T1000 (cell line): ENCODE measurements around the gene FGF1.
A peak's percentile ranks its signal among the peaks of the same experiment; 100 is the strongest.
"Not testable (repeated sequence)": the region's sequence is repeated elsewhere in the genome, so short reads cannot be mapped to it uniquely, and the experiment has no call there.

Experiments
- DNase-seq: peaks from one replicate; lab custom pipeline; 2025; ENCODE audit warnings: mixed read lengths; lab: John Stamatoyannopoulos, UW

Gene FGF1

GRCh38 chr5:142671266-142671665, 14.6 kb downstream of the FGF1 start:
- DNase-seq, result no peak

- DNase-seq, result no peak
Observed at GRCh38 chr5:142670804-142671203, 15.1 kb downstream of the FGF1 start.

GRCh38 chr5:142669477-142669876, 16.4 kb downstream of the FGF1 start:
- no peak for DNase-seq

GRCh38 chr5:142668336-142668735, 17.6 kb downstream of the FGF1 start:
- DNase-seq, result no peak

- no peak for DNase-seq
Observed at GRCh38 chr5:142667831-142668230, 18.1 kb downstream of the FGF1 start.

- no peak for DNase-seq
Observed at GRCh38 chr5:142664636-142665035, 21.3 kb downstream of the FGF1 start.

- no peak for DNase-seq
Observed at GRCh38 chr5:142664067-142664466, 21.8 kb downstream of the FGF1 start.

- DNase-seq, result no peak
Observed at GRCh38 chr5:142663246-142663645, 22.6 kb downstream of the FGF1 start.

- DNase-seq, result no peak
Observed at GRCh38 chr5:142661957-142662356, 23.9 kb downstream of the FGF1 start.

GRCh38 chr5:142661143-142661542, 24.7 kb downstream of the FGF1 start:
- DNase-seq, result no peak

GRCh38 chr5:142660731-142661130, 25.2 kb downstream of the FGF1 start:
- DNase-seq, result no peak

- no peak for DNase-seq
Observed at GRCh38 chr5:142660196-142660595, 25.7 kb downstream of the FGF1 start.

- DNase-seq, result no peak
Observed at GRCh38 chr5:142659405-142659804, 26.5 kb downstream of the FGF1 start.

GRCh38 chr5:142658278-142658677, 27.6 kb downstream of the FGF1 start:
- no peak for DNase-seq

GRCh38 chr5:142657446-142657845, 28.4 kb downstream of the FGF1 start:
- no peak for DNase-seq

- peak; percentile 40 for DNase-seq
Observed at GRCh38 chr5:142655339-142656267, 30.3 kb downstream of the FGF1 start.

- no peak for DNase-seq
Observed at GRCh38 chr5:142654578-142655058, 31.3 kb downstream of the FGF1 start.

GRCh38 chr5:142653321-142653720, 32.6 kb downstream of the FGF1 start:
- DNase-seq, result no peak

- DNase-seq, result no peak
Observed at GRCh38 chr5:142652563-142652962, 33.3 kb downstream of the FGF1 start.

GRCh38 chr5:142650881-142651280, 35.0 kb downstream of the FGF1 start:
- no peak for DNase-seq

- no peak for DNase-seq
Observed at GRCh38 chr5:142650060-142650459, 35.8 kb downstream of the FGF1 start.

- DNase-seq, result not testable (repeated sequence)
Observed at GRCh38 chr5:142648108-142648507, 37.8 kb downstream of the FGF1 start.

- no peak for DNase-seq
Observed at GRCh38 chr5:142645456-142645855, 40.4 kb downstream of the FGF1 start.
